HG02759 (cell line): Measurements from ENCODE around the gene NDUFS4.
"Not testable (repeated sequence)": the region's sequence is repeated elsewhere in the genome, so short reads cannot be mapped to it uniquely, and the experiment has no call there.

Source experiments
- ATAC-seq: cut with Tn5 transposase; IDR thresholded peaks from one replicate; pipeline ENCODE4 v1.9.1; 2021; ENCODE audit warnings: mild to moderate bottlenecking, moderate library complexity; ENCODE audit not compliant: unreplicated experiment

Gene NDUFS4

DNA sequence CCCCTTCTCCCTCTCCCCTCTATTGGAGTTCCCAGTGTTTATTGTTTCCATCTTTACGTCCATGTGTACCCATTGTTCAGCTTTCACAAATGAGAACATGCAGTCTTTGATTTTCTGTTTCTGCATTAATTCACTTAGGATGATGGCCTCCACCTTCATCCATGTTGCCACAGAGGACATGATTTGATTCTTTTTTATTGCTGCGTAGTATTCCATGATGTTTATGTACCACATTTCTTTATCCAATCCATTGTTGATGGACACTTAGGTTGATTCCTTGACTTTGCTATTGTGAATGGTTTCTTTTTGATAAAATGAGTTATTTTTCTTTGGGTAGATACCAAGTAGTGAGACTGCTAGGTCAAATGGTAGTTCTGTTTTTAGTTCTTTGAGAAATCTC is 88.9 kb downstream of the NDUFS4 start:
- no peak for ATAC-seq

DNA sequence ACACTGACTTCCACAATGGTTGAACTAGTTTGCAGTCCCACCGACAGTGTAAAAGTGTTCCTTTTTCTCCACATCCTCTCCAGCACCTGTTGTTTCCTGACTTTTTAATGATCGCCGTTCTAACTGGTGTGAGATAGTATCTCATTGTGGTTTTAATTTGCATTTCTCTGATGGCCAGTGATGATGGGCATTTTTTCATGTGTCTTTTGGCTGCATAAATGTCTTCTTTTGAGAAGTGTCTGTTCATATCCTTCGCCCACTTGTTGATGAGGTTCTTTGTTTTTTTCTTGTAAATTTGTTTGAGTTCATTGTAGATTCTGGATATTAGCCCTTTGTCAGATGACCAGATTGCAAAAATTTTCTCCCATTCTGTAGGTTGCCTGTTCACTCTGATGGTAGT is 100.1 kb downstream of the NDUFS4 start:
- ATAC-seq: not testable (repeated sequence)

DNA sequence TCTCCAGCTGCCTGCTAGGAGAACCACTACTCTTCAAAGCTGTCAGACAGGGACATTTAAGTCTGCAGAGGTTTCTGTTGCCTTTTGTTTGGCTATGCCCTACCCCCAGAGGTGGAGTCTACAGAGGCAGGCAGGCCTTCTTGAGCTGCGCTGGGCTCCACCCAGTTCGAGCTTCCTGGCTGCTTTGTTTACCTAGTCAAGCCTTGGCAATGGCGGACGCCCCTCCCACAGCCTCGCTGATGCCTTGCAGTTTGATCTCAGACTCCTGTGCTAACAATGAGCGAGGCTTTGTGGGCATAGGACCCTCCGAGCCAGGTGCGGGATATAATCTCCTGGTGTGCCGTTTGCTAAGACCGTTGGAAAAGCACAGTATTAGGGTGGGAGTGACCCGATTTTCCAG is 104.9 kb downstream of the NDUFS4 start:
- ATAC-seq: not testable (repeated sequence)

DNA sequence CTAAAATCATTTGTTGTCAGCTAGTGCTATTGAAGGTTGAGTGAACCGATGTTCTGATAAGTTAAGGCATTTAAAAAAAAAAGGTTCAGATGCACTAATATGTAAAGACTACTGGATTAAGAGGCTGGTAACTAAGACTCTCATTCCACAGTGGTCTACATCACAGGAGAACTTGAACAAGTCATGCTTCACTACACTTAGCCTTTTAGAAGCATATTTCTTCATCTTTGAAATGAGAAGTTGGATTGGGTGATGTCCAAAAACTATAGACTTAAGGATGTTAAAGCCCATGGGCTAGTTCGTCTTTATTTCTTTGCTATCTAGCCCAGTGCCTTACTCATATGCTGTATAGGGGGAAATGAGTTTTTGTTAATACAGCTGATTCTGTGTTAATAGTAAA is 107.2 kb downstream of the NDUFS4 start:
- no peak for ATAC-seq

DNA sequence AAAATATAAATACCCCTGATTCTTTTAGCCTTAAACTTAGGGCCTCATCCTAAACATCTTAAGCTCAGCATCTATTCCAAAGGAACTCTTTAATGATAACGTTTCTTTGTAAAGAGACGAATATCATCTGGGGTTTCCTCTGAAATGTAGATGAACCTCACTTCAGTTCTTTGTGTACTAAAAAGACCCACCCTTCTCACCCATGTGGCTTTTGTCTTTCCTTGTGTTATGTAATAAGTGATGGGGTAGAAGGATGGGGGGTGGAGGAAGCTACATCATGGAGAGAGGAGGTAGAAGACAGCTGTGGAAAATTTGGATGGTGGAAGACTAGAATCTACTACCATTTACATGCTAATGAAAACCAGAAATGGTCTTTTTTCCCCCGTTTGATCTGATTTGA is 111.0 kb downstream of the NDUFS4 start:
- ATAC-seq: no peak

DNA sequence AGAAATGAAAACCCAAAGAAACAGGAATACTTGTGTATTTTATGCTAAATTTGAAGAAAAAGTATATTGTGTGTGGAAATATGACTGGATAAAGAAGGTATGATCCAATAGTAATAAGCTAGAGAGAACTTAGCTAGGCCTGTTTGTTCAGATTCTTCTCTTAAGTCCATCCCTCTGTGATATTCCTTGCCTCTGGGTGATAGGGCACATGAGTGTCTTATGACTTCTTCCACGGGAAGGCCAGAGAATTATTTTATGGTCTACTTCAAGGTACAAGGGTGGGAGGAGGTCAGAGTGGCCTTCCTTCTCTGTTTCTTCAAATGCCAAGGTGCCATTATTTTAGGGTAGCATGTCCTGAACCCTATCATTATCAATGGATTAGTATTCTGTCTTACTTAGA is 113.7 kb downstream of the NDUFS4 start:
- no peak for ATAC-seq

DNA sequence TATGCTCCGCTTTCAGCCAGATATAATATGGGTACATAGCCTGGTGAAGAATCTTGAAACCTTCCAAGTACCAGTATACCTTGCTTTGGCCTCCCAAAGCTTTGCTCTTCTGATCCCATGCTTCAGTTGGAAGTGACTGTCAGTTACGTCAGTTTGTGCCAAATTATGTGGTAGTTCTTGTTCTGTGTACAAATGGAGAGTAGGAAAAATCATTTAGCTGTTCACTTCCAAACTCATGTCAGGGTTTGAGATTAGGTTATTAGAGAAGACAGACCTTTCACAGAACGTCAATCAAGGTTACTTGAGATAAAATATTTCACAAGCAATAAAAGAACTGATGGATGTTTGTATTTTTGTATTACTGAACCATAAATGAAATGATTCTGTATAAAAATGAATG is 117.2 kb downstream of the NDUFS4 start:
- ATAC-seq: no peak

DNA sequence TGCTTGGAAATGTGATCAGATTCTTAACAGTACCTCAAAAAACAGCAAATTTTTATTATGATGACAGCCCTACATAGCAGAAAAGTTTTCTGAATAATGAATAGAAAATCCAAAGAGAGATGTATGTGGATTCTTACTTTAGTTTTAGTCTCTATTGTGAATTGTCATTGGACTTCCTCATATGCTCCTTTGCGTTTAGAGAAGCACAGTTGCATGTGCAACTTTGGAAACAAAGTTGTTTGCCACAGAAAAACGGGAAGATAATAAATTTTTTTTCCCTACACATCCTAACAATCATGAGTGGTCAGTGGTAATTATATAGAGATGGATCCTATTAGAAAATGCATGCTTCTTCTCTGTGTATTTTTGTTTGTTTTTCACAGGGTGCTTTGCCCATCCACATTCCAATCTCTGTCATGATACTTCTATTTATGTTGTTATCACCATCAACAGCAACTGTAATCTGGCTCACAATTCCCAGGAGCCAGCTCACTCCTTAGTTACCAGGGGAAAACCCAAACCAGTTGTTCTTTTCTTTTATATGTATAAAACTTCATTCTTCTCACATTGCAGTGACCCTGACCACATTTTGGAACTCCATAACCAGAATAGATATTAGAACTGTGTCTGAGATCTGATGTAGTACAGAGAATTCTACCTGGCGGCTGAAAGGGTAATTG is 118.7 kb downstream of the NDUFS4 start:
- ATAC-seq: no peak

DNA sequence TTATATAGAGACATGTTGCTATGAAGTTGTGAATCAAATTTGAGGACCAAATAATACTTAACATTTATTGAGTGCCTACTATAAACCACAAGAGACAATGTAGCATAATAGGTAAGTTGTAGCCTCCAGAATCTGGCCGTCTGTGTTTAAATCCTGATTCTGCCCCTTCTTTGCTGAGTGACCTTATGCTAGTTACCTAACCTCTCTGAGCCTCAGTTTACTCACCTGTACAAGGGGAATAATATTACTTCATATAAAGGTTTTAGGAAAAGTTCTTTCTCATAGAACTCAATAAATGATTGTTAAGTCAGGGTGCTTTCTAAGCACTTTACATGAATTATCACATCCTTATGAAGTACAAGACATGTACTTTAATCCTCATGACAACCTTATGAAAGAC is 120.6 kb downstream of the NDUFS4 start:
- no peak for ATAC-seq

DNA sequence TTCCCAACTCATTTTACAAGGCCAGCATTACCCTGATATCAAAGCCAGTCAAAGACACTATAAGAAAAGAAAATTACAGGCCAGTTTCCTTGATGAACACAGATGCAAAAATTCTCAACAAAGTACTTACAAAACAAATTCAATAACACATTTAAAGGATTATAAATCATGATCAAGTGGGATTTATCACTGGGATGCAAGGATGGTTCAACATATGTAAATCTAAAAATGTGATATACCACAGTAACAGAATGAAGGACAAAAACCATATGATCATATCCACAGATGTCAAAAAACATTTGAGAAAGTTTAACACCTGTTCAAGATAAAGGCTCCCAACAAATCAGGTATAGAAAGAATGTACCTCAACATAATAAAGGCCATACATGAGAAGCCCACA is 130.6 kb downstream of the NDUFS4 start:
- ATAC-seq: no peak

DNA sequence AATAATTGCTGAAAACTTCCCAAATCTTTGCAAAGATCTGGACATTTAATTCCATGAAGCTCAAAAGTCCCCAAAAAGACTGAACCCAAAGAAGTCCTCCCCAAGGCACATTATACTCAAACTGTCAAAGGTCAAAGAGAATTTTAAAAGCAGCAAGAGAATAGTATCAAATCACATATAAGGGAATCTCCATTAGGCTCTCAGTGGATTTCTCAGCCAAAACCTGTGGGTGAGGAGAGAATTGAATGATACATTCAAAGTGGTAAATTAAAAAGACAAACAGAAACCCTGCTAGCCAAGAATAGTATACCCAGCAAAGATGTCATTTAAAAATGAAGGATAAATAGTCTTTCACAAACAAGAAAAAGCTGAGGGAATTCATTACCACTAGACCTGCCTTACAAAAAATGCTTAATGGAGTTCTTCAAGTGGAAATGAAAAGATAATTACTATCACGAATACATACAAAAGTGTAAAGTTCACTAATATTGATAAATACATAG is 134.1 kb downstream of the NDUFS4 start:
- no peak for ATAC-seq

DNA sequence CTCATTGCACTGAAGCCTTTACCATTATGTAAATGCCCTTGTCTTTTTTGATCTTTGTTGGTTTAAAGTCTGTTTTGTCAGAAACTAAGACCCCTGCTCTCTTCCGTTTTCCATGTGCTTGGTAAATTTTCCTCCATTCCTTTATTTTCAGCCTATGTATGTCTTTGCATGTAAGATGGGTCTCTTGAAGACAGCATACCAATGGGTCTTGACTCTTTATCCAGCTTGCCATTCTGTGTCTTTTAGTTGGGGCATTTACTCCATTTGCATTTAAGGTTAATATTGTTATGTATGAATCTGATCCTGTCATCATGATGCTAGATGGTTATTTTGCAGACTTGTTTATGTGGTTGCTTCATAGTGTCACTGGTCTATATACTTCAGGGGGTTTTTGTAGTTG is 150.0 kb downstream of the NDUFS4 start:
- ATAC-seq: not testable (repeated sequence)

DNA sequence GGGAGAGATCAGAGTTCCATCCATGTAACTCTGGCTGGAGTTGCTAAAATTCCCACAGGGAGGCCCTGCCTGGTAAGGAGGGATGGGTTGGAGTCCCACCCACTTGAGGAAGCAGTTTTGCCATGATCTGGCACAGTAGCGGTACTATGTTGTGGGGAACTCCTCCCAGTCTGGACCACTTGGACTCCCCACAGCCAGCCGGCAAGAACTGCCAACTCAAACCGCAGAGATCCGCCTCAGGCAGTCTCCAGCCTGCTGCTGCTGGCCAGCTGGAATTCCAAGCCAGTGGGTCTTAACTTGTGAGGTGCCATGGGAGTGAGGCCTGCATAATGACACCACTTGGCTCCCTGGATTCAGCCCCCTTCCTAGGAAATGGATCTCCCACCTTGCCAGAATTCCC is 151.9 kb downstream of the NDUFS4 start:
- ATAC-seq: no peak

DNA sequence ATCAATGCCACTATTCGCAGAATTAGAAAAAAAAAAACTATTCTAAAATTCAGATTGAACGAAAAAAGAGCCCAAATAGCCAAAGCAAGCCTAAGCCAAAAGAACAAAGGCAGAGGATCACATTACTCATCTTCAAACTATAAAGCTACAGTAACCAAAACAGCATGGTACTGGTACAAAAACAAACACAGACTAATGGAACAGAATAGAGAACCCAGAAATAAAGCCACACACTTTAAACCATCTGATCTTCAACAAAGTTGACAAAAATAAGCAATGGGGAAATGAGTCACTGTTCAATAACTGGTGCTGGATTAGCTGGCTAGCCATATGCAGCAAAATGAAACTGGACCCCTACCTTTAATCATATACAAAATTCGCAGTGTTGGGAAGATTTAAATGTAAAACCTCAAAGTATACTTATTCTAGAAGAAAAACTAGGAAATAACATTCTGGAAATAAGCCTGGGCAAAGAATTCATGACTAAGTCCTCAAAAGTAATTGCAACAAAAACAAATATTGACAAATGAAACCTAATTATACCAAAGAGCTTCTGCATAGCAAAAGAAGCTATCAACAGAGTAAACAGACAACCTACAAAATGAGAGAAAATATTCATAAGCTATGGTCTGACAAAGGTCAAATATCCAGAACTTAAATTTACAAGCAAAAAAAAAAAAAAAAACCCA is 153.7 kb downstream of the NDUFS4 start:
- ATAC-seq: no peak

DNA sequence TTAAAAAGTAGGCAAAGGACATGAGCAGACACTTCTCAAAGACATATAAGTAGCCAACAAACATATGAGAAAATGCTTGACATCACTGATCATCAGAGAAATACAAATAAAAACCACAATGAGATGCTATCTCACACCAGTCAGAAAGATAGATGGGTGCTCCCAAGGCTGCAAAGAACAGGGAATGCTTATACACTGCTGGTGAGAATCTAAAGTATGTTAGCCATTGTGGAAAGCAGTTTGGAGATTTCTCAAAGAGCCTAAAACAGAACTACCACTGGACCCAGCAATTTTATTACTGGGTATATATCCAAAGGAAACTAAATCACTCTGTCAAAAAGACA is 154.2 kb downstream of the NDUFS4 start:
- ATAC-seq: no peak

DNA sequence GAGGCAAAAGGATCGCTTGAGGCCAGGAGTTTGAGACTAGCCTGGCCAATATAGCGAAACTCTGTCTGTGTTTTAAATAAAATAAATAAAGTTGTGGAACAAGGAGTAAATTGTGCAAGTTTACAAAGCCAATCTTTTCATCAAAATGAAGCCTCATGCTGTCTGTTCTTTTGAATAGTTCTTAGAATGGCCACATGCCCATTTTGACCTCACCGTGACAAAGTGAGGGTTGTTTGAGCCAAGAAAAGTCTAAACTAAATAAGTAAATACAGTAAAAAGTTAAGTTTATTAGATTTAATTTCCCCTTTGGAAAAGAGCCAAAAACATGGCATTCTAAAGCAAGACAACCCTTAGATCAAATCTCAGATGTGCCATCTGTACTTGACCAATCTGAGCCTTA is 165.7 kb downstream of the NDUFS4 start:
- ATAC-seq: no peak

DNA sequence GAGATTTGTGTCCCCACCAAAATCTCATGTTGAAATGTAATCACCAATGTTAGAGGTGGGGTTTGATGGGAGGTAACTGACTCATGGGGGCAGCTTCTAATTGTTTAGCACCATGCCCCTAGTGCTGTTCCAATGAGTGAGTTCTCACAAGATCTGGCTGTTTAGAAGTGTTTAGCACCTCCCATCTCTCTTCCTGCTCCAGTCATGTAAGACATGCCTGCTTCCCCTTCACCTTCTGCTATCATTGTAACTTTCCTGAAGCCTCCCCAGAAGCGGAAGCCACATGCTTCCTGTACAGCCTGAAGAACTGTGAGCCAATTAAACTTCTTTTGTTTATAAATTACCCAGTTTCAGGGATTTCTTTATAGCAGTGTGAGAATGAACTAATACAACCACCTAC is 170.5 kb downstream of the NDUFS4 start:
- no peak for ATAC-seq
